Neural progenitor cell (in vitro differentiated cells): ENCODE data around the gene KCNK5. TPM values are rescaled to one million over a fixed set of nuclear protein-coding genes. Genes with fewer than 3 reads are reported as not detected.

Source experiments
- DNase-seq: peaks from one replicate; pipeline ENCODE4 v3.0.0-alpha.2; 2016; ENCODE audit warnings: low spot score
- H2AFZ ChIP-seq: fragments of 200-600 bp; sonication (generic); replicated peaks from 2 replicates; pipeline ENCODE4 v1.6.1; 2016; ENCODE audit warnings: antibody characterized with exemption
- H3F3A ChIP-seq: fragments of 200-600 bp; sonication (generic); 2 replicates; pipeline ENCODE4 v1.6.1; 2016; ENCODE audit warnings: antibody characterized with exemption, low read depth
- H3K27ac ChIP-seq: fragments of 200-600 bp; sonication (generic); 2 replicates; pipeline ENCODE4 v1.5.1; 2016; ENCODE audit warnings: mild to moderate bottlenecking
- H3K27me3 ChIP-seq: fragments of 200-600 bp; sonication (generic); 2 replicates; pipeline ENCODE4 v1.6.1; 2016; ENCODE audit warnings: mild to moderate bottlenecking, moderate library complexity
- H3K36me3 ChIP-seq: fragments of 200-600 bp; sonication (generic); 2 replicates; pipeline ENCODE4 v1.5.1; 2016
- H3K4me1 ChIP-seq: fragments of 200-600 bp; sonication (generic); 2 replicates; pipeline ENCODE4 v1.6.1; 2016; ENCODE audit warnings: mixed run types
- H3K4me2 ChIP-seq: fragments of 200-600 bp; sonication (generic); 2 replicates; pipeline ENCODE4 v1.6.1; 2016
- H3K4me3 ChIP-seq: fragments of 200-600 bp; sonication (generic); 2 replicates; pipeline ENCODE4 v1.5.1; 2016
- H3K79me2 ChIP-seq: fragments of 200-600 bp; sonication (generic); 2 replicates; pipeline ENCODE4 v1.6.1; 2016; ENCODE audit warnings: low read depth
- H3K9ac ChIP-seq: fragments of 200-600 bp; sonication (generic); 2 replicates; pipeline ENCODE4 v1.6.1; 2016
- H3K9me3 ChIP-seq: fragments of 200-600 bp; sonication (generic); 2 replicates; pipeline ENCODE4 v1.5.1; 2016; ENCODE audit warnings: low read depth
- H4K20me1 ChIP-seq: fragments of 200-600 bp; sonication (generic); 2 replicates; pipeline ENCODE4 v1.6.1; 2016; ENCODE audit warnings: low read depth
- H3K27ac Mint-ChIP-seq: 3 replicates; pipeline ENCODE4 v1.8.0; 2021; ENCODE audit warnings: mixed read lengths
- H3K27me3 Mint-ChIP-seq: 2 replicates; pipeline ENCODE4 v1.8.0; 2022; ENCODE audit warnings: low read depth, mild to moderate bottlenecking, inconsistent platforms, moderate library complexity, mixed read lengths; ENCODE audit not compliant: insufficient read depth
- H3K36me3 Mint-ChIP-seq: 3 replicates; pipeline ENCODE4 v1.8.0; 2021; ENCODE audit warnings: mixed read lengths
- H3K4me1 Mint-ChIP-seq: 3 replicates; pipeline ENCODE4 v1.8.0; 2021; ENCODE audit warnings: mixed read lengths
- H3K4me3 Mint-ChIP-seq: 3 replicates; pipeline ENCODE4 v1.8.0; 2021; ENCODE audit warnings: mild to moderate bottlenecking, moderate library complexity, mixed read lengths
- H3K9me3 Mint-ChIP-seq: 3 replicates; pipeline ENCODE4 v1.8.0; 2020; ENCODE audit warnings: mixed read lengths
- EZH2 ChIP-seq: fragments of 200-600 bp; sonication (generic); IDR thresholded peaks from 2 replicates; pipeline ENCODE4 v1.6.1; 2017; ENCODE audit warnings: antibody characterized with exemption, mild to moderate bottlenecking, moderate library complexity
- EZH2phosphoT487 ChIP-seq: fragments of 200-600 bp; sonication (generic); IDR thresholded peaks from 2 replicates; pipeline ENCODE4 v1.6.1; 2017; ENCODE audit warnings: antibody characterized with exemption
- total RNA-seq: library from RNA; depleted of rRNA; stranded (reverse); fragments of >200 nt; gene quantifications from 2 replicates; pipeline ENCODE4 v1.2.3, GENCODE V29; 2015; ENCODE audit warnings: low replicate concordance
- TF ChIP-seq, protein P1 (sequence below): fragments of 200-600 bp; sonication (generic); IDR thresholded peaks from 2 replicates; pipeline ENCODE4 v1.5.1; 2017; ENCODE audit warnings: antibody characterized with exemption, mild to moderate bottlenecking

The KCNK5 gene
- total RNA-seq, 1 donor from 2014 or later: 5.7 TPM

DNA sequence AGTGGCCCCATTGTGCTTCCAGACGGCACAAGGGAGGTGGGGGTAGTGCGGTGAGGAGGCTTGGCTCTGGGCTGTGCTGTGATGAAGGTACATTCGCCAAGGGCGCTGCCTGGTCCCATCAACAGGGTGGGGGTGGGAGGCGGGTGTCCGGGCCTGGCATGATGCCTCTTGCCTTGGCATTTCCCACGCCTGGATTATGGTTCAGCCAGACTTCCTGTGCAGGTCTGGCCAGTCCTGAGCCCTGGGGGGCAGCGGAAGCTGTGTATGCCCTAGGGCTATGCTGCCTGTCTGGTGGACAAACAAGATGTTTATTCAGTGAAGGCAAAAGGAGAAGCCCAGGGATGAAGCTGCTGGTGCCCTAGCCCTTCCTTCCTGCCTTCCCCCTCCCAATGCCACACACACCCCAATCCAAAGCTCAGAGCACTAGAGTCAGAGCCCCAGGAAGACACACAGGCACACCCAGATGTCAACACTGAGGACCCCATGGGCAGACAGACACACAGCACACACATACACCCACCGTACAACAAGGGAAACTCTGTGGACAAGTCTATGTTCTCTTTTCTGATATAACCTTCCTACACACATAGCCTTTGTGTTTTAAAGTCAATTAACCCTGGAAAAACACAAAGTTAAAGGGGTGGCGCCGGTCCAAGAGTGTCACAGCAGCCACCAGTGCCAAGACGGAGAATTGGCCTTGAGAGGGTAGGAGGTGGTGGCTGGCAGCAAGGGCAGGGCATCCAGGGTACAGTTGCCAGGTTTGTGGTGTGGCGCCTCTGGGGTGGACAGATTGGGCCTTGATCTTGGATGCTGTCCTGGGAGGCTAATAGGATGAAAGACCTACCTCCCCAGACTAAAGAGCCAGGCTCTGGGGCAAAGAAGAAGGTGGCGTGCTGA, 59.6 kb downstream of the KCNK5 start:
- no peak overlapping the region for H3K27ac ChIP-seq
- no peak overlapping the region for H3K4me2 ChIP-seq
- no peaks in the 10 kb centered on the region for H4K20me1 ChIP-seq
- Mint-ChIP-seq H3K27me3 (peaks cover 10% of the 10 kb centered on the region), H3K27ac (no peak overlapping the region), H3K4me1 (no peaks in the 10 kb centered on the region), H3K4me3 (no peak overlapping the region), H3K36me3 (peaks cover 4% of the 10 kb centered on the region), H3K9me3 (peaks cover 8% of the 10 kb centered on the region)
- no peak overlapping the region for H3K9ac ChIP-seq
- no peaks in the 10 kb centered on the region for H3F3A ChIP-seq
- no peaks in the 10 kb centered on the region for H3K36me3 ChIP-seq
- H3K9me3 ChIP-seq: no peaks in the 10 kb centered on the region
- H3K4me1 ChIP-seq: no peaks in the 10 kb centered on the region
- H3K79me2 ChIP-seq: no peaks in the 10 kb centered on the region
- no peak overlapping the region for H2AFZ ChIP-seq
- no peak overlapping the region for H3K4me3 ChIP-seq
- TF ChIP-seq, protein P1, sequence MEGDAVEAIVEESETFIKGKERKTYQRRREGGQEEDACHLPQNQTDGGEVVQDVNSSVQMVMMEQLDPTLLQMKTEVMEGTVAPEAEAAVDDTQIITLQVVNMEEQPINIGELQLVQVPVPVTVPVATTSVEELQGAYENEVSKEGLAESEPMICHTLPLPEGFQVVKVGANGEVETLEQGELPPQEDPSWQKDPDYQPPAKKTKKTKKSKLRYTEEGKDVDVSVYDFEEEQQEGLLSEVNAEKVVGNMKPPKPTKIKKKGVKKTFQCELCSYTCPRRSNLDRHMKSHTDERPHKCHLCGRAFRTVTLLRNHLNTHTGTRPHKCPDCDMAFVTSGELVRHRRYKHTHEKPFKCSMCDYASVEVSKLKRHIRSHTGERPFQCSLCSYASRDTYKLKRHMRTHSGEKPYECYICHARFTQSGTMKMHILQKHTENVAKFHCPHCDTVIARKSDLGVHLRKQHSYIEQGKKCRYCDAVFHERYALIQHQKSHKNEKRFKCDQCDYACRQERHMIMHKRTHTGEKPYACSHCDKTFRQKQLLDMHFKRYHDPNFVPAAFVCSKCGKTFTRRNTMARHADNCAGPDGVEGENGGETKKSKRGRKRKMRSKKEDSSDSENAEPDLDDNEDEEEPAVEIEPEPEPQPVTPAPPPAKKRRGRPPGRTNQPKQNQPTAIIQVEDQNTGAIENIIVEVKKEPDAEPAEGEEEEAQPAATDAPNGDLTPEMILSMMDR: no peak
- TF ChIP-seq EZH2phosphoT487: no peak
- TF ChIP-seq EZH2: no peak
- no peak for DNase-seq
- H3K27me3 ChIP-seq: peaks cover 18% of the 10 kb centered on the region

DNA sequence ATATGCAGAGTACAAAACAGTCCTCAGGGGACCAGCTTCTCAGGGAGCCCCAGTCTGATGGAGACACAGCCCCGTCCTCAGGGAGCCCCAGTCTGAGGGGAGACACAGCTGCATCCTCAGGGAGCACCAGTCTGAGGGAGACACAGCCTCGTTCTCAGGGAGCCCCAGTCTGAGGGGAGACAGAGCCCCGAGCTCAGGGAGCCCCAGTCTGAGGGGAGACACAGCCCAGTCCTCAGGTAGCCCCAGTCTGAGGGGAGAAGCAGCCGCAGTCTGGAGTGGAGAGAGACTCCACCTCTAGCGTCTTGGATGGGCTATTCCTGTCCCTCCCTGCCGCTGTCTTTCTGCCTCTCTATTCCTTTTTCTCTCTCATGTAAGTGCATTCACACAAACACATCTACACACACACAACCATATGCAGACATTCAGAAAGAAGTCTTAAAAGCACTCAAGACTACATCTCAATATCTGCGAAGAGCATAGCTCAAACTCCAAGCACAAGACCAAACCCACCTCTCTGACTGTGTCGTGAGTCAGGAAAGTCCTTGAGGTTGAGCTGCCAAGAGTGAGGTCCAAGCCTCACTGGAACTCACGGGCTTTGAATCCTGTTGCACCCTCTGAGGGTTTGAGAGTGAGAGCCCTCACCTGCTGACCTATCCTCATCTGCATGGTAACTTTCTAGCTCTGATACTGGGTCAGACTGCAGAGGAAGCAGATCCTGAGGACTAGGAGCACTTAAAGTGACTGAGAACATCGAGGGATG, 61.2 kb downstream of the KCNK5 start:
- no peak overlapping the region for H3K27ac Mint-ChIP-seq

DNA sequence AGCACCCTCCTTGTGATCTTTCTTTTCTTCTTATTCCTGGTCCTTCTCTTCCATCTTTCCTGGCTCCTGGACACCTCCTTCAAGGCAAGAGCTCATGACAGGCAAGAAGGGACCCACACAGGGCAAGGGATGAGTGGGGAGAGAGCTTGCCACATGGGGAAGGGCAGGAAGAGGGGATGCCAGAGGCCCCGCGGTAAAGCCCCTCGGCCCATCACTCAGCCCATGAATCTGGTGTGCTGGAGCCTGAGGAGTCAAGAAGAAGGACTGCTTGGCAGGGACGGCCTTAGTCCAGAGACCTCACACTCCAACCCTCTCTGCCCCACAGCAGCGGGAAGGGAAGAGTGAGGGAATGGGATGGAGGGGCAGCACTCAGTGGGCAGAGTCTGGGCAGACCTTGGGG, 62.0 kb downstream of the KCNK5 start:
- Histone ChIP-seq H3K9me3 (no peaks in the 10 kb centered on the region), H3K27ac (no peak overlapping the region), H4K20me1 (no peaks in the 10 kb centered on the region), H3K9ac (no peak overlapping the region), H3F3A (no peaks in the 10 kb centered on the region), H3K36me3 (no peaks in the 10 kb centered on the region), H3K27me3 (peaks cover 18% of the 10 kb centered on the region), H3K4me1 (no peaks in the 10 kb centered on the region), H2AFZ (no peak overlapping the region), H3K79me2 (no peaks in the 10 kb centered on the region), H3K4me2 (no peak overlapping the region), H3K4me3 (no peak overlapping the region)
- H3K4me1 Mint-ChIP-seq: no peaks in the 10 kb centered on the region
- H3K27me3 Mint-ChIP-seq: peaks cover 10% of the 10 kb centered on the region
- peaks cover 5% of the 10 kb centered on the region for H3K9me3 Mint-ChIP-seq
- H3K4me3 Mint-ChIP-seq: no peak overlapping the region
- H3K36me3 Mint-ChIP-seq: no peaks in the 10 kb centered on the region
- no peak for TF ChIP-seq EZH2
- TF ChIP-seq EZH2phosphoT487: no peak
- TF ChIP-seq, protein P1: no peak
- no peak for DNase-seq
- no peak overlapping the region for H3K27ac Mint-ChIP-seq

More for the DNA sequence above, 61.2 kb downstream of the KCNK5 start:
- Histone ChIP-seq H3K4me1 (no peaks in the 10 kb centered on the region), H3K79me2 (no peaks in the 10 kb centered on the region), H4K20me1 (no peaks in the 10 kb centered on the region), H3K9me3 (no peaks in the 10 kb centered on the region), H3F3A (no peaks in the 10 kb centered on the region), H3K9ac (no peak overlapping the region), H3K36me3 (no peaks in the 10 kb centered on the region), H3K4me3 (no peak overlapping the region), H3K27me3 (peaks cover 18% of the 10 kb centered on the region), H3K27ac (no peak overlapping the region), H2AFZ (no peak overlapping the region), H3K4me2 (no peak overlapping the region)
- Mint-ChIP-seq H3K4me1 (no peaks in the 10 kb centered on the region), H3K36me3 (no peaks in the 10 kb centered on the region), H3K9me3 (peaks cover 5% of the 10 kb centered on the region), H3K27me3 (peaks cover 10% of the 10 kb centered on the region), H3K4me3 (no peak overlapping the region)
- TF ChIP-seq EZH2phosphoT487 (no peak), EZH2 (no peak)
- TF ChIP-seq, protein P1: no peak
- no peak for DNase-seq
